CD4-positive, alpha-beta T cell (primary cell): ENCODE results near the gene UQCC3. TPM values are rescaled to one million over a fixed set of nuclear protein-coding genes. Genes with fewer than 3 reads are reported as not detected.
"Not testable (repeated sequence)": the region's sequence is repeated elsewhere in the genome, so short reads cannot be mapped to it uniquely, and the experiment has no call there.

Experiments
- ATAC-seq: fragments of 200-7000 bp; cut with Tn5 transposase; one replicate; pipeline ENCODE4 v1.10.0; 2022; ENCODE audit warnings: mild to moderate bottlenecking; ENCODE audit not compliant: poor library complexity
- CTCF ChIA-PET: fragments of 350-600 bp; sonication (Branson Sonifier 250); formaldehyde crosslinking; loops from one replicate; lab custom pipeline; 2021; ENCODE audit warnings: antibody characterized with exemption, inconsistent platforms; lab: Charles Lee
- POLR2A ChIA-PET: fragments of 350-600 bp; sonication (Branson Sonifier 250); formaldehyde crosslinking; loops from one replicate; lab custom pipeline; 2021; ENCODE audit warnings: antibody characterized with exemption, inconsistent platforms; lab: Charles Lee
- DNase-seq, 14 experiments: peaks; one replicate each; pipeline ENCODE4 v3.0.0-alpha.2; 2013 to 2020; ENCODE audit warnings: mixed read lengths in 2 of 14
- H3K27ac ChIP-seq, 2 donors: one replicate each; pipeline versions ENCODE4 v1.5.1 to v1.7.0; 2013; ENCODE audit warnings: low read length in 2 of 2, low read depth in 1 of 2, mild to moderate bottlenecking in 1 of 2
- H3K27me3 ChIP-seq, 2 experiments: 1 replicate in 1 of 2; 2 replicates in 1 of 2; pipeline versions ENCODE4 v1.6.1 to v1.7.0; 2013; ENCODE audit warnings: low read length in 2 of 2, control low read depth in 1 of 2, mild to moderate bottlenecking in 1 of 2, moderate library complexity in 1 of 2; ENCODE audit not compliant: insufficient read depth in 2 of 2, control insufficient read depth in 1 of 2
- H3K36me3 ChIP-seq: one replicate; pipeline ENCODE4 v1.6.1; 2013; ENCODE audit warnings: low read length, control low read depth; ENCODE audit not compliant: insufficient read depth
- H3K4me1 ChIP-seq: one replicate; pipeline ENCODE4 v1.6.1; 2013; ENCODE audit warnings: low read length, control low read depth; ENCODE audit not compliant: insufficient read depth
- H3K4me3 ChIP-seq: one replicate; pipeline ENCODE4 v1.5.1; 2013; ENCODE audit warnings: mild to moderate bottlenecking, low read length, moderate library complexity
- H3K9me3 ChIP-seq, 2 experiments: 1 replicate in 1 of 2; 2 replicates in 1 of 2; pipeline versions ENCODE4 v1.6.1 to v1.7.0; 2013; ENCODE audit warnings: low read length in 2 of 2, mild to moderate bottlenecking in 2 of 2, control low read depth in 1 of 2, moderate library complexity in 1 of 2; ENCODE audit not compliant: control insufficient read depth in 1 of 2, insufficient read depth in 1 of 2
- H3K27ac Mint-ChIP-seq: one replicate; pipeline ENCODE4 v1.8.0; 2020; ENCODE audit warnings: mixed read lengths
- H3K27me3 Mint-ChIP-seq: one replicate; pipeline ENCODE4 v1.8.0; 2021; ENCODE audit warnings: mixed read lengths
- H3K36me3 Mint-ChIP-seq: one replicate; pipeline ENCODE4 v1.8.0; 2021; ENCODE audit warnings: low read depth, mixed read lengths
- H3K4me1 Mint-ChIP-seq: one replicate; pipeline ENCODE4 v1.8.0; 2021; ENCODE audit warnings: low read depth, mixed read lengths
- H3K4me3 Mint-ChIP-seq: one replicate; pipeline ENCODE4 v1.8.0; 2020; ENCODE audit warnings: mild to moderate bottlenecking, mixed read lengths
- H3K9me3 Mint-ChIP-seq: one replicate; pipeline ENCODE4 v1.8.0; 2020; ENCODE audit warnings: mixed read lengths
- CTCF ChIP-seq: fragments of 200-600 bp; IDR thresholded peaks from one replicate; pipeline ENCODE4 v1.8.0; 2022; ENCODE audit warnings: antibody characterized with exemption, mild to moderate bottlenecking
- intact Hi-C, 2 experiments: fragments of 100-400 bp; cut with DNase I in 1 of 2; cut with micrococcal nuclease in 1 of 2; formaldehyde crosslinking; loops; one replicate each; pipeline versions ENCODE4 v1.15.1 to v1.9.0; 2023 to 2025; cut with DNase I, micrococcal nuclease
- total RNA-seq, 174 experiments: library from RNA in 2 of 174; stranded (reverse) in 2 of 174; gene quantifications; one replicate each; pipeline ENCODE4 v1.2.3 and lab custom pipeline; 2021 to 2026

The UQCC3 gene
- total RNA-seq, 2 experiments from 2014 or later = 1.5 to 2.3 TPM

- peaks cover 10 to 11% of the 10 kb centered on the region in 2 experiments for H3K27me3 ChIP-seq
- DNase-seq = no peak
- peaks cover 26% of the 10 kb centered on the region for H3K36me3 Mint-ChIP-seq
- H3K27ac Mint-ChIP-seq = no peak within 1 kb of the TSS
- no peak for TF ChIP-seq CTCF
- intact Hi-C loops = no loop called here
- H3K9me3 Mint-ChIP-seq = no peaks in the 10 kb centered on the region
- ATAC-seq = no peak
- peaks cover 11% of the 10 kb centered on the region for H3K27me3 Mint-ChIP-seq
- CTCF ChIA-PET = interaction anchor here (0.9 to 1.8 kb wide), 3 partner anchors 9 to 265 kb away, joined by 4 to 5 read pairs (median 4); no protein-coding TSS in a partner anchor
- no peak within 1 kb of the TSS for H3K4me3 Mint-ChIP-seq
- peaks cover 24% of the 10 kb centered on the region for H3K36me3 ChIP-seq
- H3K4me3 ChIP-seq = no peak within 1 kb of the TSS
- peaks cover 2% of the 10 kb centered on the region for H3K4me1 Mint-ChIP-seq
- POLR2A ChIA-PET = interaction anchor here (1.3 to 2.0 kb wide), 3 partner anchors 25 to 166 kb away, joined by 5 to 8 read pairs (median 5); partner anchors contain the start of genes C11orf98, CSKMT and TUT1
- H3K9me3 ChIP-seq = peaks cover 0 to 6% of the 10 kb centered on the region in 2 experiments
- H3K27ac ChIP-seq = no peak within 1 kb of the TSS
- peaks cover under 1% of the 10 kb centered on the region for H3K4me1 ChIP-seq
Measured at GRCh38 chr11:62689421-62690183, 18.1 kb downstream of the UQCC3 start, which contains the start of gene LRRN4CL. Gene LRRN4CL (minus strand): TSS chr11:62689530. CDS start chr11:62688508, 1,022 bp downstream.

GRCh38 chr11:62693624-62694023 is 22.2 kb downstream of the UQCC3 start:
- H3K27me3 ChIP-seq, H3K27ac Mint-ChIP-seq, H3K27ac ChIP-seq, H3K4me1 Mint-ChIP-seq, H3K27me3 Mint-ChIP-seq, ATAC-seq, H3K9me3 ChIP-seq, H3K4me3 Mint-ChIP-seq, H3K4me1 ChIP-seq, H3K9me3 Mint-ChIP-seq, H3K4me3 ChIP-seq, DNase-seq: not testable (repeated sequence)
- intact Hi-C loops = loop anchor here (1.0 to 2.0 kb wide), 4 partner anchors 100 to 299 kb away; no protein-coding TSS in a partner anchor
- peaks cover 24% of the 10 kb centered on the region for H3K36me3 ChIP-seq
- CTCF ChIA-PET = interaction anchor here (1.1 to 2.7 kb wide), 5 partner anchors 13 to 269 kb away, joined by 3 to 14 read pairs (median 8); partner anchors contain the start of genes EML3 and ROM1
- POLR2A ChIA-PET = interaction anchor here (0.6 to 2.0 kb wide), 8 partner anchors 34 to 302 kb away, joined by 3 to 9 read pairs (median 4); partner anchors contain the start of genes HNRNPUL2, INTS5 and TUT1
- H3K36me3 Mint-ChIP-seq = peaks cover 31% of the 10 kb centered on the region

- DNase-seq (peak; percentile 65 to 89 (median 74)), ATAC-seq (peak; percentile 93)
- peaks cover 7% of the 10 kb centered on the region for H3K4me1 Mint-ChIP-seq
- CTCF ChIA-PET = interaction anchor here (0.6 to 2.7 kb wide), 17 partner anchors 8 to 300 kb away, joined by 3 to 14 read pairs (median 4); partner anchors contain the start of genes C11orf98, CSKMT, EML3 and MTA2
- H3K27me3 ChIP-seq = no peaks in the 10 kb centered on the region
- peak; percentile 89 for TF ChIP-seq CTCF
- peaks cover 24% of the 10 kb centered on the region for H3K36me3 ChIP-seq
- intact Hi-C loops = loop anchor here (1.0 to 2.0 kb wide), 4 partner anchors 101 to 300 kb away; no protein-coding TSS in a partner anchor
- H3K27me3 Mint-ChIP-seq = no peaks in the 10 kb centered on the region
- H3K36me3 Mint-ChIP-seq = peaks cover 31% of the 10 kb centered on the region
- no peak overlapping the region for H3K27ac Mint-ChIP-seq
- peaks cover 4% of the 10 kb centered on the region for H3K4me1 ChIP-seq
- H3K9me3 Mint-ChIP-seq = no peaks in the 10 kb centered on the region
- POLR2A ChIA-PET = interaction anchor here (0.6 to 2.0 kb wide), 9 partner anchors 29 to 270 kb away, joined by 3 to 9 read pairs (median 4); partner anchors contain the start of genes C11orf98, CSKMT, HNRNPUL2 and INTS5
- H3K4me3 ChIP-seq = no peak overlapping the region
- H3K4me3 Mint-ChIP-seq = no peak overlapping the region
- H3K27ac ChIP-seq = no peak overlapping the region
- no peaks in the 10 kb centered on the region for H3K9me3 ChIP-seq
Measured at GRCh38 chr11:62694455-62695167, 23.1 kb downstream of the UQCC3 start.
